Measurements from ENCODE around the gene CAMK2G.
A peak's percentile ranks its signal among the peaks of the same experiment; 100 is the strongest.

The CAMK2G gene

DNA sequence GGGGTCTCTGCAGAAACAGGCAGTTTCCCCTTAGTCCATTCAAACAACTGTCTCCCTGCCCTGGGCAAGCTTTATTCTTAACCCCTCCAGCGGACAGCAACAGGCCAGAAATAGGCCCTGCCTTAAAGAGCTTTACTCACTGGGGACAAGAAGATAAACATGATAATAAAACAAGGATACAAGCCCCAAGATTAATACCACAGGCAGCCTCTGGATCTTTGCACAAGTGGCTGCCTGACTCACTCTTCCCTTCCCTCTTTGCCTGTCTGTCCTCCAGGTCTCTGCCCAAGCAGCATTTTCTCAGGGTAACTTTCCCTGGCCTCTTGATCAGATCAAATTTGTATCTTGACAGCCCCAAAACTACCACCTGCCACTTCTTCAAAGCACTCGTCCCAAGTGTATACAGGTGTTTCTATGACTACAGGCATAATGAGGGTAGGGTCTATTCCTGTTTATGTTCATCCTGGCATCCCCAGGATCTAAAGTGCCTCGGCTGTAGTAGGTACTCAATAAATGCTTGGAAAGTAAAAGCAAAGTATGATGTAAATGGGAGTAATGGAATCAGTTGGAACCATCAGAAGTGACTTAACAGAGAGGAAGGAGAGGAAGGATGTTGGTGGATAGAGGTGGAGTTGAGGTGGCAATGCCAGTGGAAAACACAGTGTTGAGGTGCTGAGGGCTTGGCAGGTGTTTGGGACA, 7.0 kb upstream of the CAMK2G start:
- in situ Hi-C loops (cut with MboI; ENCODE audit: low sequenced_read_pairs, unreplicated experiment) = loop anchor here (5.0 to 25.0 kb wide), 2 partner anchors 34 to 206 kb away; no protein-coding TSS in a partner anchor
- no peak for DNase-seq (ENCODE audit: low spot score)
- no peak for TF ChIP-seq CTCF (IDR thresholded peaks at IDR 0.05; ENCODE audit: borderline replicate concordance, control extremely low read depth, extremely low read depth, insufficient read depth, missing control alignments)

GRCh38 chr10:73879296-73880173, 5.2 kb upstream of the CAMK2G start:
- TF ChIP-seq CTCF (IDR thresholded peaks at IDR 0.05; ENCODE audit: borderline replicate concordance, control extremely low read depth, extremely low read depth, insufficient read depth, missing control alignments) = peak; percentile 89
- in situ Hi-C loops (cut with MboI; ENCODE audit: low sequenced_read_pairs, unreplicated experiment) = loop anchor here (5.0 to 25.0 kb wide), 2 partner anchors 32 to 208 kb away; no protein-coding TSS in a partner anchor
- DNase-seq (ENCODE audit: low spot score) = peak; percentile 86

DNA sequence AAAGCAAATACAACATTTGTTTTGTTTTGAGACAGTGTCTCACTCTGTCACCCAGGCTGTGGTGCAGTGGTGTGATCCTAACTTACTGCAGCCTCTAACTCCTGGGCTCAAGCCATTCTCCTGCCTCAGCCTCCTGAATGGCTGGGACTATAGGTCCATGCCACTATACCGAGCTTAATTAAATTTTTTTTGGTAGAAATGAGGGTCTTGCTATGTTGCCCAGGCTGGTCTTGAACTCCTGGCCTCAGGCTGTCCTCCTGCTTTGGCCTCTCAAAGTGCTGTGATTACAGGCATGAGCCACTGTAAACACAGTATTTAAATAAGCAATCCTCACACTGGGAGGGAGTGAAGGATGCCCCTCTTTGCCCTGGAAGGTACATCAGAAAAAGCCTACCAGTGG, 4.0 kb upstream of the CAMK2G start:
- no peak for DNase-seq (ENCODE audit: low spot score)
- TF ChIP-seq CTCF (IDR thresholded peaks at IDR 0.05; ENCODE audit: borderline replicate concordance, control extremely low read depth, extremely low read depth, insufficient read depth, missing control alignments) = no peak
- in situ Hi-C loops (cut with MboI; ENCODE audit: low sequenced_read_pairs, unreplicated experiment) = loop anchor here (25.0 kb wide), 1 partner anchor 209 kb away; no protein-coding TSS in a partner anchor

- TF ChIP-seq CTCF (IDR thresholded peaks at IDR 0.05; ENCODE audit: borderline replicate concordance, control extremely low read depth, extremely low read depth, insufficient read depth, missing control alignments) = no peak
- in situ Hi-C loops (cut with MboI; ENCODE audit: low sequenced_read_pairs, unreplicated experiment) = loop anchor here (25.0 kb wide), 1 partner anchor 210 kb away; no protein-coding TSS in a partner anchor
- DNase-seq (ENCODE audit: low spot score) = no peak
These were observed 3.3 kb upstream of the CAMK2G start for GRCh38 chr10:73877533-73878160.

- TF ChIP-seq CTCF (IDR thresholded peaks at IDR 0.05; ENCODE audit: borderline replicate concordance, control extremely low read depth, extremely low read depth, insufficient read depth, missing control alignments) = no peak
- no peak for DNase-seq (ENCODE audit: low spot score)
- in situ Hi-C loops (cut with MboI; ENCODE audit: low sequenced_read_pairs, unreplicated experiment) = loop anchor here (25.0 kb wide), 1 partner anchor 210 kb away; no protein-coding TSS in a partner anchor
These were observed 2.6 kb upstream of the CAMK2G start for GRCh38 chr10:73876971-73877370.

- in situ Hi-C loops (cut with MboI; ENCODE audit: low sequenced_read_pairs, unreplicated experiment) = loop anchor here (25.0 kb wide), 1 partner anchor 211 kb away; no protein-coding TSS in a partner anchor
- no peak for DNase-seq (ENCODE audit: low spot score)
- no peak for TF ChIP-seq CTCF (IDR thresholded peaks at IDR 0.05; ENCODE audit: borderline replicate concordance, control extremely low read depth, extremely low read depth, insufficient read depth, missing control alignments)
These were observed 2.2 kb upstream of the CAMK2G start for GRCh38 chr10:73876566-73876965.

Data from GM13976 (cell line).